HTERT RPE-1 (cell line): ENCODE results near the gene THRB.

ENCODE experiments used
- in situ Hi-C: fragments of 300-500 bp; cut with MboI; formaldehyde crosslinking; loops from 4 replicates; pipeline ENCODE4 v1.14.3; 2020; ENCODE audit warnings: low sequenced_read_pairs

THRB gene

GRCh38 chr3:24157106-24157505 is 337.5 kb downstream of the THRB start:
- in situ Hi-C loops: no loop called here

- in situ Hi-C loops: no loop called here
Measured at GRCh38 chr3:24156466-24156865, 338.2 kb downstream of the THRB start.

DNA sequence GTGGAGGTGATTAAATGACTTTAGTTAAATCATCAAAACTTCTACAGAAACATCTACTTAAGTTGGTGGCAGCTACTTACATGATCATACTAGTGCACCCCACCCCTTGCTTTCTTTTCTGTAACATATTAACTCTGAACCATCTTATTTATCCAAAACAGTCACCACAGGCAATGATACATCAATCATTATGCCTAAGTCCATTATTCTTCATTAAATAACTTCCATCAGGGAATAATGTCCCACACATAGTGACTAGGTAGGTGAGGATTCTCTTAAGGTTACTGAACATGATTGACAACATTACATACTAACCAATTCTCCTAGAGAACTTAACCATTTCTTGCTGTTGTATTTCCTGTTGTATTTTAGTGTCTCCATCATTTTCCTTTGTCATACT is 339.4 kb downstream of the THRB start:
- in situ Hi-C loops: no loop called here

DNA sequence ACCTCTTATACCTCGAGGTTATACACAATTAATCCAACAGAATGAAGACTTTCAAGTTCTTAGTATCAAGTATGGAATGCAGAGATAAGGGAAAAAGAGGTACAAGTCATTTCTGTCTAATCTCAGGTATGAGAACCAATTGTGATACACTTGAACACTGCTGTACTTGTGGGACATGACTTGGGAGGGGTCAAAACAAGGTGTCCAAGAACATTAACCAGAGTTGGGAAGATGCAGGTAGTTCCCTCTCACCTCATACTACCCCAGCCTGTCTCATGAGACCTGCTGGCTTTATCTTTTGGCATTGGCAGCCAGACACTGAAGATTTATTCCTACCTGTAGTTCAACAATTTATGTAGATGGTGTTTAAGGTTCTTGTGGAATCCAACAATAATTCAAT is 339.9 kb downstream of the THRB start:
- in situ Hi-C loops: no loop called here

DNA sequence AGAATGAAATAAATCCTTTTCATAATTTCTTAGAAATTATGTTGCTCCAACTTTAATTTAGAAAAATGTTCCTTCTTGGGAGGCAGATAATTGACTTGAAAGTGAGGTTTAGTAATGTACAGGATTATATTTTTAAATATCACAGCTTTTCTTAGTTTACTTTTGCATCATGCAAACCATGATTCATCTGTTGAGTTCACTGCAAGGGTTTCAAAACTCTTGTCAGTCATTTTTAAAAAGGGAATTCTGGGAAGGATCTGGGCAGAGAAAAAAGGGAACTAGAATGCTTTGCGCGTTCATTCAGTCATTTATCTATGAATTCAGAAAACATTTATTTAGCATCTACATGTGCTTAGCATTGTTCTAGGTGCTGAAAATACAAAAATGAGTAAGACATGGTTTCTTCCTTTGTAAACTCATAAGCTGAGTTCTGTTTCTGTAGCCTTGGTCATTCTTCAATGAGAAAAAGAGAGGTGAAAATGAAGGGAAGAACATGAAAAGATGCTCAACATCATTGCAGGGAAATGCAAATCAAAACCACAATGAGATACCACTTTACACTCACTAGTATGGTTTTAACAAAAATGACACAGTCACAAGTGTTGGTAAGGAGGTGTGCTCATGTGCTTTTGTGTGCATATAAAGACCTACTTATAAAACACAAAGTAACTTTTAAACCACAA is 340.5 kb downstream of the THRB start:
- in situ Hi-C loops: no loop called here

DNA sequence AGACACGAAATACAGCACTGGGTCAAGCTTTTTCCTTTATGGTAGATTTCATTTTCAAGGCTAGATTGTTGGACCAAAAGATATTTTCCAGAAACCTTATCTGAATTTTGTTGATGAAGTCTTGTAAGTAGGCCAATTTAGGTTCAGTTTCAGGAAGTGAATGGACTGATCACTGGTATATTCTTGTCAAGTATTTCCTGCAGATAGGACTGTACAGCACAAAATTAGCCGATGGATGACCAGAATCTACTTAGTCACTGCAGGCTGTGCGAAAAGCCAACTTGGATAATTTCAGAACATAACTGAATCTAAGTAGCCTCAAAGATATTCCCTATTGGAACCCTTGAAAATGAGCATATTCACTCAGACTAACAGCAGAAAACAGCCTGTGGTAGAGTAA is 343.1 kb downstream of the THRB start:
- in situ Hi-C loops: no loop called here

DNA sequence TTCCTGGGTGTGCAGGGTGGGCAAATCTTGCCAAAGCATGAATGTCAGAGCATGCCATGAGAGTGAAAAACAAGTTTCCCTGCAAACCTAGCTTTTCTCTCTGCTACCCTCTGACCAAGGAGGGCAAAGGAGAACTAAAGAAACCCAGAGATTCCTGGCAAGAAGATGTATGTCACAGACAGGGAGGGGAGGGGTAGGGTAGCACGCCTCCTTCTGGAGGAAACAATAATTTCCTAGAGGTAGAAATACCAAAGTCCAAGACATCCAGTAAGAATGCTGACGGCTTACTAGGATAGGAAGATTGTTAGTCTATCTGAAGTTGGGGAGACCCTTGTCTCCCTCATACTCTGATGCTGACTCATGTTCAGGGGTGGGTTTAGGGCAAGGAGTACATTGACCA is 345.6 kb downstream of the THRB start:
- in situ Hi-C loops: no loop called here

DNA sequence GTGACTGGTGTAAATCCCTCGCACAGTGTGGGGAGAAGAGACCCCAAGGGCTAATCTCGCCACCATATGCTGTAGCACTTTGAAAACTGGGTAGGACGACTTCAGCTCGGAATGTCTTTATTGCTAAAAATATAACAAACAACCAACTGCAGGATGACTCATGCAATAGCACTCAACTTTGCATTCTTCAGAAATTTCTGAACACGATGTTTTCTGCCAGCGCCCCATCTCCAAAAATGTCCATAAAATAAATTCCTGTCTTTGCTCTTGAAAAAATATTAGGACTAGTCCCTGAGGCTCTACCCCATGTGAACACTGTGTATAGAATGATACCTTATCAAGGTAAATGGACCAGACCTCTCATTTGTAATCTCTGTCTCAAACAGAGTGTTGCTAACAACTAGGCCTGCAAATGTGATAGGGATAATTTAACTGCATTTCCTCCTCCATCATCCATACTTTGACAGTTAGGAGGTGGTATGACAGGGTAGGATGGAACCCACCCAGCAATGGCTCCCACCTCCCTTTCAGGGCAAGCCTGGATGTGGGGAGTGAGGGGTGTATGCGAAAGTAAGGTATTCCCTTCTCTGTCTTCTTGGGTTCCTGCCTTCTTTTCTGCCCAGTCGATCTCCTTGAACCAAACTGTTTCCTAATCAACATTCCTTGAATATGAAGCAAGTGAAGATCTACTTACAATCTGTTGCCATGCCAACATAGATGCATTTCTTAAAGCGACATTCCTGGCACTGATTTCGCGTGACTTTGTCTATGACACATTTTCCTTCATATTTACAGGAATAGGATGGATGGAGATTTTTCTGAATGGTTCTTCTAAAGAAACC is 348.4 kb downstream of the THRB start:
- in situ Hi-C loops: no loop called here

GRCh38 chr3:24145481-24145880 is 349.2 kb downstream of the THRB start:
- in situ Hi-C loops: no loop called here

DNA sequence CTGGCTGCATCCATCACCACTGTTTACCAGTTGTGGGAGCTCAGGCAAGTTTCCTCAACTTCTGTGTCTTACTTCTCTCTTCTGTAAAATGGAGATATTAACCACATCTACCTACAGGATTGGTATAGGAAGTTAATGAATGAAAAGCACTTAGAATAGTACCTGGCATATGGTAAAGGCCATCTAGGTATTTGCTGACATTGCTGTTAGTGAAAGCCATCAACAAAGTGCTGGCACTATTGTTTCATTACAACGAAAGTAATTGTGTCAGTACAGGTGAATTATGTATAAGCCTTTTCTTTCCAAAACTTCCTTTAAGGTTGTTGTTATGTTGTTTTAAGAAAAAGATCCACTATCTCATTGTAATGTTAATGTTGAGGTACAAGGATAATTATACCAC is 352.5 kb downstream of the THRB start:
- in situ Hi-C loops: no loop called here

- in situ Hi-C loops: no loop called here
Measured at GRCh38 chr3:24141548-24141947, 353.1 kb downstream of the THRB start.

DNA sequence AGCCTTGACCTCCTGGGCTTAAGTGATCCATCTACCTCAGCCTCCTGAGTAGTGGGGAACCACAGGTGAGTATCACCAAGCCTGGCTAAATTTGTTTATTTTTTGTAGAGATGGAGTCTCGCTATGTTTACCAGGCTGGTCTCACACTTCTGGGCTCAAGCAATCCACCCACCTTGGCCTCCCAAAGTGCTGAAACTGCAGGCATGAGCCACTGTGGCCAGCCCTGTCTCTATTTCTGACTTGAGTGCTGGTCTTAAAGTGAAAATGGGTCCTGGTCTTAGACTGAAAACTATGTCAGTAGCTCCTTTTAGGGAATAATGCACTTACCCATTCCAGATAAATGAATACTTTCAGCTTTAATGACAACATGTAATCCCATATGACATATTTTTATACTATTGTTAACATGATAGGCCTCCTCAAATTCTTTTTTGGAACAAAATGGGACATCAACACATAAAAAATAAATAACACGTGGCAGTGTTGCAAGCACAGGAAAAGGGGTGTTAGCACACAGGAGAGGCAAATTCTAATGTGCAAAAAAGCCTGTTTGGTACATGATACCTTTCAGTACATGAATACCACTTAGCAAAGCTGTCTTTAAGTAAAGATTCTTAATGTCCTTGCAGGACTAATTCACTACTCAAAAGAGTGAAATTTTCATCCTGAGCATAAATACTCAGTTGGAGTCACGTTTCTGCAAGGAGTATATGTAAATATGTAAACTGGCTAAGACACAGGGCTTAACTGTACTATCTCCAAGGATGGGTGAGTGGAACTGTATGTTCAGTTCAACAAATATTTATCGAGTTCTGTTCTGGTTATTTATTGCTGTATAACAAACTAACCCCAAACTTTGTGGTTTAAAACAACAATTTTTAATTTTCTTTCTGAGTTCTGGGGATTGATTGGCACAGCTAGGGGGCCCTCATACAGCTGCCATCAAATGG is 354.9 kb downstream of the THRB start:
- in situ Hi-C loops: no loop called here

DNA sequence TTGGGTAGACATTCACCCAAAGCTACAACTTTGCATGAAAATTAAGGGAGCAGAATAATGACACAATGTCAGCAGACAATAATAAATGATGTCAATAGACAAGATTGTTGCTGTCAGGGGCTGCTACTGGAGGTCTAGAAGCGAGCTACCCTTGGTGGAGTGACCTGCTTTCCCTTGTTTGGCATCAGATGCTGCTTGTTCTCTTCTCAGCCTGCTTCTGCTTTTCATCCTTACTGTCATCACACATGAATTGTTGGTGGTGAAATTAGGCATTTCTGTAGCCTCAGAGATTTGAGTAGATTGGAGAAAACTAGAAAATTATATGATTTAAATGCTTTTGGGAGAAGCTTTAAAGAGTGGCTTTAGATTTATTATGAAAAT is 355.8 kb downstream of the THRB start:
- in situ Hi-C loops: no loop called here

DNA sequence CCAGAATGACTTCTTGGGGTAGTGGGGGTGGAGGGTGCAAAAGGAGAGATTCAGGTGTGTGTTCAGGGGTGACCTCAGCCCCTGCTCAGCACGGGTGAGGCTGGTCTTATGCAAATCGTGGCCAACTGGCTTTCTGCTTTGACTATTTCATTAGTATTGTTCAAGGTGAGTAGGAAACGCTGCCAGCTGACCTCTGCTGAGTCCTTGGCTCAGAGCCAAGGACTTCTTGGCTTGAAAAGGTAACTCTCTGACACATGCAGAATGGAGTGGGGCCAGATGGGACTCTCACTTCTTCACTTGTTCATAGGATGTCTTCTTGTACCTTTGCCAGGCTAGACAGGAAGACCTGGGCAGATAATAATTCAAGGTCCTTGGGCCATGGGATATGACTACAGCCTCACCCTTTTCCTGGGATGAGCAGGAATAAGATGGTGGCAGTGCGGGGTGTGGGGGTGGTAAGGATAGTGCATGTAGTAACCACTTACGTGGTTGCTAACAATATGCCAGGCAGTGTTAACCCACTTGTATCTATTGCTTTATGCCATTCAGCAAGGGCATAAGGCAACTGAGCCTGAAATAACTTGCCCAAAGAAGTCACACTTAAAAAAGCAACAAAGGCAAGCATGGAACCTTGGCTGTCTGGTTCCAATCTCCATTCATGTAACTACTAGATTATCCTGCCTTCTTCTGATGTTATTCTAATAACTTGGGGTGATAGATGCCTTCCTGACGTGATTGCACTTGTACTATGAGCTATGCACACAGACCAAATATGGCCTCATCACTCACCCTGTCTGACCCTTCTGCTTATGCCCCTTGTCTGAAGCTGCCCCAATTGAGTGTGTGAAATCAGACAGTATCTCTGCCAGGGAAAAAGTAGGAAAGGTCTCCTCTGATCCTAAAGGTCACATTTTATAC is 356.4 kb downstream of the THRB start:
- in situ Hi-C loops: no loop called here

- in situ Hi-C loops: no loop called here
Measured at GRCh38 chr3:24137334-24137733, 357.3 kb downstream of the THRB start.

DNA sequence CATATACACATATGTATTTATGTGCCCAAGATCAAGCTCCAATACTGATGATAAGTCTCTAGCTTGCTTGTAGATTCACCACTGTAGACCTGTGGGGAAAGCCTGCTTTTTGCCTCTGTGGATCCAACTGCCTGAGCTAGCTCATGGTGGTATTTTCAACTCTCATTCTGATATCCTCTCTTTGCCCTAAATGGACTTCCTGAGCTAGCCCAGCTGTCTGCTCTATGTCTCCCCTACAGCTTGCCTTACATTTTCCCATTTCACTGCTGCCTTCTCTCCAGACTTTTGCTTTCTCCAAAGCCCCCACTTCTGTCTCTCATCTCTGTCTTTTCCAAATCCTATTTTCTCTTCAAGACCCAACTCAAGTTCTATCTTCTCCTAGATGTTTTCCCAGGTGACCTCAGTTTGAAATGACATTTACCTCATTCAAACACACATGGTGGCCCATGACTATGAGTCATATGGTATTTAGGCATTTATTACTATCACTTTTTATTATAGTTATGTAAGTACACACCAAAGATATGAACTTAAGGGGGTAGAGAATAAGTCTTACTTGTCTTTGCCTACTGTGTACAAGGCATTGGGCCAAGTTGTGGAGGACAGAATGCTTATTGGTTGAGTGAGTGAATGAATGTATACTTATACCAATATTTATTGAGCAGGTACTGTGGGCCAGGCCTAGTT is 357.9 kb downstream of the THRB start:
- in situ Hi-C loops: no loop called here

- in situ Hi-C loops: no loop called here
Measured at GRCh38 chr3:24135280-24135679, 359.4 kb downstream of the THRB start.

DNA sequence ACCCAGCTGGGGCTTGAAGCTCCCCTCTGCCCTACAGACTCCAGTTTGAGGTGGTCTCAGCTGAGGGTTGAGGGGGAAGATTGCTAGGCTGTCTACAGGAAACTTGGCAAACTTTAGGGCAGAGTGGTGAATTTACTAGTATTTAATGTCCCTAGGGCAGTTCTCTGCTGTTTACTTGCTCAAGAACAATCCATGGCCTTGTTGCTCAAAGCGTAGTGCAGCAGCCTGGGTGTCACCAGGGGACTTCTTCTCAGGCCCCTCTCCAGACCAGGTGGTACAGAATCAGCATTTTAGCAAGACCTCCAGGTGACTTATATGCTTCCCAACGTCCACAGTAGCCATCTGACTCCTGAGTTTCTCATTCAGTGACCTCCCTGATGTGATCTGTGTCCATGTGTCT is 360.7 kb downstream of the THRB start:
- in situ Hi-C loops: no loop called here

DNA sequence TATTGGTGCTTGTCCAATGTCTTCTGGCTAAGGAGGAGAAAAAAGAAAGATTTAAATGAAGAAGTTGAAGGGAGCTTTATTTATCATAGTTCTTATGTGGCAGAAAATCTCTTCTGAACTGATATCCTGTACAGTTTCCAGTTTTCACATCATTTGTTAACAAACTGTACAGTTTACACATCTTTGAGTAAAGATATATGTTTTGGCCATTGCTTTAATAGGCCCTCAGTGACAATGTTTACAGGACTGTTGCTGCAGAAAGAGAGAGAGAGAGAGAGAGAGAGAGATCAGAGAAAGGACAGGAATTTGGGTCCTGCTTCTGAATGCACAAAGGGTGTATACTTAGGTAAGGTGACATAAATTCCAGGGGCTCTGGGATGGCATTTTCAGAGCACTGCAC is 361.2 kb downstream of the THRB start:
- in situ Hi-C loops: no loop called here

- in situ Hi-C loops: no loop called here
Measured at GRCh38 chr3:24129549-24129948, 365.1 kb downstream of the THRB start.
